Right hindlimb (tissue), 1 donor: ENCODE data around the gene HDDC3.

Experiments used
- DNase-seq: peaks from one replicate; pipeline ENCODE4 v3.0.0-alpha.2; 2018

Gene HDDC3

DNA sequence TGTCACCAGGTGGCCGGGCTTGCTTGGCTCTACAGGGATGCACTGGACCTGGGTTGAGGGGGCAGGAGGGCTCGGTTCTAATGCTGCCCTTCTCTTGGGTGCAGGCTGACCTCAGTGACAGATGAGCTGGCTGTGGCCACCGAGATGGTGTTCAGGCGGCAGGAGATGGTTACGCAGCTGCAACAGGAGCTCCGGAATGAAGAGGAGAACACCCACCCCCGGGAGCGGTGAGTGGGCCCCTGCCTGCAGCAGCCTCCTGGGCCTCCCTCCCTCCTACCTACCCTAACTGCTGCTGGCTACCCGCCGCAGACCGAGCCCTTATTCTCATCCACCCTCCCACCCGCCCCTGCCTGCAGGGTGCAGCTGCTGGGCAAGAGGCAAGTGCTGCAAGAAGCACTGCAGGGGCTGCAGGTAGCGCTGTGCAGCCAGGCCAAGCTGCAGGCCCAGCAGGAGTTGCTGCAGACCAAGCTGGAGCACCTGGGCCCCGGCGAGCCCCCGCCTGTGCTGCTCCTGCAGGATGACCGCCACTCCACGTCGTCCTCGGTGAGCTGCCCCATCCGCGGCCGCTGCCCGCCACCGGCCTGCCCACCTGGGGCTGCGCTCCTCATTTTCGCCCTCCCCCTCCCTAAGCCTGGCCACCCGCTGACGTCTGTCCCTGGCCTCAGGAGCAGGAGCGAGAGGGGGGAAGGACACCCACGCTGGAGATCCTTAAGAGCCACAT lies 42.5 kb downstream of the HDDC3 start:
- no peak for DNase-seq

DNA sequence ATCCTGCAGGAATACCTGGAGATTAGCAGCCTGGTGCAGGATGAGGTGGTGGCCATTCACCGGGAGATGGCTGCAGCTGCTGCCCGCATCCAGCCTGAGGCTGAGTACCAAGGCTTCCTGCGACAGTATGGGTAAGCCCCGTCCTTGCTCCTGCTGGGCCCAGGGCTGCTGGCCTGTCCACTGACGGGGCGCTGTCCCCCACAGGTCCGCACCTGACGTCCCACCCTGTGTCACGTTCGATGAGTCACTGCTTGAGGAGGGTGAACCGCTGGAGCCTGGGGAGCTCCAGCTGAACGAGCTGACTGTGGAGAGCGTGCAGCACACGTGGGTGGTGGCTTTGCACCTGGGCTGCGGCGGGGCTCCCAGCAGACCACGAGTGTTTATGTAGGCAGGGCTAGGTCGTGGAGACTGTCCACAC lies 43.0 kb downstream of the HDDC3 start:
- DNase-seq, result no peak

DNA sequence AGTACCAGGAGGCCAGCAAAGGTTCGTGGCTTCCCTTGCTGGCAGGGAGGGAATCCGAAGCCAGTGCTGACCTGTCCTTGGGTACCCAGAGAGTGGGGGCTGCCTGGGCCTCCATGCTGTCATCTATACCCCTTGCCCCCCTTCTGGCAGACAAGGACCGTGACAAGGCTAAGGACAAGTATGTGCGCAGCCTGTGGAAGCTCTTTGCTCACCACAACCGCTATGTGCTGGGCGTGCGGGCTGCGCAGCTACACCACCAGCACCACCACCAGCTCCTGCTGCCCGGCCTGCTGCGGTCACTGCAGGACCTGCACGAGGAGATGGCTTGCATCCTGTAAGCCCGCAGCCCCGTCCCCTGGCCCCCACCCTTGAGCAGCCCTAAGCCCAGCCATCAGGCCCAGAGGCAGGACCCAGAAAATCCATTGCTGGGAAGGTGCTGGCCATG lies 45.3 kb downstream of the HDDC3 start:
- DNase-seq, result no peak

DNA sequence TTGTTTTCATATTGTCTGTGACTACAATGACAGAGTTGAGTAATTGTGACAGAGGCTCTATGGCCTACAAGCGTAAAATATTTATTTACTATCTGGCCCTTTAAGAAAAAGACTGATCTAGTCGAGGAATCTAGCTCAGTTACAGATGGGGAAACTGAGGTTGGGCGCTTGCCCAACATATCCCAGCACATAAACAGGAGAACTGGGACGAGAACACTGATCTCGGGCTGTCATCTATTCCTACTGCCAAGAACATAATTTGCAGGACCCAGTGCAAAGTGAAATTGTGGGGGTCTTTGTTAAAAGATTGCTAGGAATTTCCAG lies 46.1 kb downstream of the HDDC3 start:
- DNase-seq, result no peak

DNA sequence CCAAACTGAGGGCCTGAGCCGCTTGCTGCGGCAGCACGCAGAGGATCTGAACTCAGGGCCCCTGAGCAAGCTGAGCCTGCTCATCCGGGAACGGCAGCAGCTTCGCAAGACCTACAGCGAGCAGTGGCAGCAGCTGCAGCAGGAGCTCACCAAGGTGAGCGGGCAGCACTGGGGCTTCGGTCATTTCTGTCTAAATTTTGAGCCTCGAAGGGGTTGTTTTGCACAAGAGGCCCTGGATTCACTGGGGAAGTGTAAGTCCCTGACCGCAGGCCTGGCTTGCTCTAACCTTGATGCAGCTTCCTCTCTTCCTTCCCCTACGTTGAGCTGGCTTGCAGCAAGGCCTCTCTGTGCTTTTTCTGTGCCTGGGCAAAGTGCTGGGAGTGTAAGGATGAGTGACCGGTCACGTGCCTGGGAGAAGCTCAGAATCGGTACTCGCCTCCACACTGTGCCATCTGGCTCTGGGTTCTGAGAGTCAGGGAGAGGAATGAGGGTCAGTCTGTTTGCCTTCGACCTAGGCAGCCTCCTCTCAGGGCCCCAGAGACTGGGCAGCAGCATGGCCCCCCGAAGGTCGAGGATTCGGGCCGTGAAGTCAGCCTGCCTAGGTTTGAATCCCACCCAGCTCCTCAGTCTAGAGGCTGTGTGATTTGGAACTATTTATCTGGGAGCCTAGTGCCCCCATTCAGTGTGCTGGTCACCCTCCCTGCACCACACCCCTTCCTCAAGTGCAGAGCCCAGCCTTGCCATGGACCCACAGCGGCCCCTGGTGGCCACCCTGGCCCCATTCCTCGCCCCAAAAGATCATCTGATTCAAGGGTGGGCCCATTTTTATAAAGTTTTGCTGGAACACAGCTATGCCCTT lies 46.7 kb downstream of the HDDC3 start:
- peak; percentile 87 for DNase-seq

DNA sequence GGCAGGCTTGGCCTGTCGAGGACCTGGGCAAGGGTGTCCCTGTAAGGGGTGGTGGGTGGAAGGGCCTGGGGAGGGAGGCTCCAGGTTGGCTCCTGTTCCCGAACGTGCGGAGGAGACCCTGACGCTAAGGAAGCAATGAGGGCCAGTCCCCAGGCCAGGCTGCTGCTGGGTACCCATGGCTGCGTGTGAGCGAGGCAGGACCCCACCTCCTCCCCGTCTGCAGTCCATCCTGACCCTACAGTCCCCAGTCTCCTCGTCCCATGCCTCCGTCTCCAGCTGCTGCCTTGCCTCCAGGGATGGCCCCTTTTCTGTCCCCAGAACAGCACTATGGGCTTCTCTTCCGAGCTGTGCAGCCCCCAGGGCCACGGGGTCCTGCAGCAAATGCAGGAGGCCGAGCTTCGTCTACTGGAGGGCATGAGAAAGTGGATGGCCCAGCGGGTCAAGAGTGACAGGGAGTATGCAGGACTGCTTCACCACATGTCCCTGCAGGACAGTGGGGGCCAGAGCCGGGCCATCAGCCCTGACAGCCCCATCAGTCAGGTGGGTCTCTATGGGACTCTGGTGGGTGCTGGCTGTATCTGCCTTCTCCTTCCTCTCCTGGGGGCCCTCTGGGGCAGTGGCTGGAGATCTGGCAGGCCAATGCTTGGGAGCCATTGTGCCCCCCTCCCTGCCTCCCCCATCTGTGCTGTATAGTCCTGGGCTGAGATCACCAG lies 47.5 kb downstream of the HDDC3 start:
- no peak for DNase-seq

DNA sequence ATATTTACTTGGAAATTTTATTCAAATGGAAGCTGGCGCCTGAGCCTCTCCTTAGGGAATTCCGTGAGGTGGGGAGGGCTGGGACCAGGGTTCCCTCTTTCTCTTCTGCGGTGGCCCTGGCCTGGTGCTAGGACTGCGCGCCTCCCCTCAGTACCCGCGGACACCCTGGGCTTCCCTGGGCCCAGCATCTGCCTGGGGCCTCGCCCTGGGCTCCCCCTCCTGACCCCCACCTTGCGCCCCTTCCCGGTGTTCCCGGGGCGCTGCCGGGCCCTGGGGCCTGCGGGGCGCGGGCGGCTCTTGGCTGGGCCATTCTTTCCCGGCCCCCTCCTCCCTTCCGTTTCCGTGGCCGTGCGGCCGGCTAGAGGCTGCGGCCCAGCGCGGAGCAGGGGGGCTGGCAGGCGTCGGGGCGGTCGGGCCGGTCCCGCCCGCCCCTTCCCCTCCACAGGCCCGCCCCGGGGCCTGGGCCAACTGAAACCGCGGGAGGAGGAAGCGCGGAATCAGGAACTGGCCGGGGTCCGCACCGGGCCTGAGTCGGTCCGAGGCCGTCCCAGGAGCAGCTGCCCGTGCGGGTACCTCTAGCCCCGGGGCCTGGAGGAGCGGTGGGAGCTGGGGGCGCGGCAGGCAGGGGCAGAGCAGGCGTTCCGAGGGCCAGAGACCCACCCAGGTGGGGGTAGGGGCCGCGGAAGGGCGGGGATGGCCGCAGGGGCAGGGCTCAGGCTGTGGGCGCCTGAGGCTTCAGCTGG lies 48.2 kb downstream of the HDDC3 start, which contains the start of gene FES:
Gene FES, plus strand, starts transcription at position 529 of the 743 bp plus-strand sequence. CDS start 542 bp downstream, outside the sequence.
- peak; percentile 87 for DNase-seq

DNA sequence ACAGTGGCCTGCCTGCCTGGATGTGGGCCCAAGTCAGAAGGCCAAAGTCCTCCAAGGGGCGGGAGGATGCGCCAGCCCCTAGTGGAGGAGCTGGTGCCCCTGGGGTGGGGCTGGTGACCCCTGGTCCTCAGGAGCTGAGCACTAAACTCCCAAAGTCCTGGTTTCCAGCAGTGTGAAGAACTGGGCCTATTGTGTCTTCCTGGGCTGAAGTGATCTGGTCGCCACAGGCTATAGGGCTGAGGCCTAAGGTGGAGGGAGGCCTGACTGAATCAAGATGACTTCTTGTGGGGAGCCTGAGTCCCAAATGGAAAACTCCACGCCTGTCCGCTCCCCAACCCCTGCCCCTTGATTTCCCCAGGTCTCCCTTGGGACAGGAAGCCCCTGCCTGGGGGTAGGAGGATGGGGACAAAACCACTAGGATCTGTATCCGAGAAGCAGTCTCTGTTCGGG lies 48.8 kb downstream of the HDDC3 start:
- DNase-seq, result no peak

DNA sequence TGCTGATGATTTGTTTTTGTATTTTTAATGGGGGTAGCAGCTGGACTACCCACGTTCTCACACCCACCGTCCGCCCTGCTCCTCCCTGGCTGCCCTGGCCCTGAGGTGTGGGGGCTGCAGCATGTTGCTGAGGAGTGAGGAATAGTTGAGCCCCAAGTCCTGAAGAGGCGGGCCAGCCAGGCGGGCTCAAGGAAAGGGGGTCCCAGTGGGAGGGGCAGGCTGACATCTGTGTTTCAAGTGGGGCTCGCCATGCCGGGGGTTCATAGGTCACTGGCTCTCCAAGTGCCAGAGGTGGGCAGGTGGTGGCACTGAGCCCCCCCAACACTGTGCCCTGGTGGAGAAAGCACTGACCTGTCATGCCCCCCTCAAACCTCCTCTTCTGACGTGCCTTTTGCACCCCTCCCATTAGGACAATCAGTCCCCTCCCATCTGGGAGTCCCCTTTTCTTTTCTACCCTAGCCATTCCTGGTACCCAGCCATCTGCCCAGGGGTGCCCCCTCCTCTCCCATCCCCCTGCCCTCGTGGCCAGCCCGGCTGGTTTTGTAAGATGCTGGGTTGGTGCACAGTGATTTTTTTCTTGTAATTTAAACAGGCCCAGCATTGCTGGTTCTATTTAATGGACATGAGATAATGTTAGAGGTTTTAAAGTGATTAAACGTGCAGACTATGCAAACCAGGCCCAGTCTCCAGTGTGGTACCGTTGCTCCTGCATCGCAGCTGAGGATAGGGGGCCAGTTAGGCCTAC lies 49.4 kb downstream of the HDDC3 start:
- DNase-seq, result no peak

DNA sequence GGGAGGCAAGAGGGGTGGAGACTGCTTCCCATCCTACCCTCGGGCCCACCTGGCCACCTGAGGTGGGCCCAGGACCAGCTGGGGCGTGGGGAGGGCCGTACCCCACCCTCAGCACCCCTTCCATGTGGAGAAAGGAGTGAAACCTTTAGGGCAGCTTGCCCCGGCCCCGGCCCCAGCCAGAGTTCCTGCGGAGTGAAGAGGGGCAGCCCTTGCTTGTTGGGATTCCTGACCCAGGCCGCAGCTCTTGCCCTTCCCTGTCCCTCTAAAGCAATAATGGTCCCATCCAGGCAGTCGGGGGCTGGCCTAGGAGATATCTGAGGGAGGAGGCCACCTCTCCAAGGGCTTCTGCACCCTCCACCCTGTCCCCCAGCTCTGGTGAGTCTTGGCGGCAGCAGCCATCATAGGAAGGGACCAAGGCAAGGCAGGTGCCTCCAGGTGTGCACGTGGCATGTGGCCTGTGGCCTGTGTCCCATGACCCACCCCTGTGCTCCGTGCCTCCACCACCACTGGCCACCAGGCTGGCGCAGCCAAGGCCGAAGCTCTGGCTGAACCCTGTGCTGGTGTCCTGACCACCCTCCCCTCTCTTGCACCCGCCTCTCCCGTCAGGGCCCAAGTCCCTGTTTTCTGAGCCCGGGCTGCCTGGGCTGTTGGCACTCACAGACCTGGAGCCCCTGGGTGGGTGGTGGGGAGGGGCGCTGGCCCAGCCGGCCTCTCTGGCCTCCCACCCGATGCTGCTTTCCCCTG lies 50.2 kb downstream of the HDDC3 start:
- DNase-seq, result no peak

DNA sequence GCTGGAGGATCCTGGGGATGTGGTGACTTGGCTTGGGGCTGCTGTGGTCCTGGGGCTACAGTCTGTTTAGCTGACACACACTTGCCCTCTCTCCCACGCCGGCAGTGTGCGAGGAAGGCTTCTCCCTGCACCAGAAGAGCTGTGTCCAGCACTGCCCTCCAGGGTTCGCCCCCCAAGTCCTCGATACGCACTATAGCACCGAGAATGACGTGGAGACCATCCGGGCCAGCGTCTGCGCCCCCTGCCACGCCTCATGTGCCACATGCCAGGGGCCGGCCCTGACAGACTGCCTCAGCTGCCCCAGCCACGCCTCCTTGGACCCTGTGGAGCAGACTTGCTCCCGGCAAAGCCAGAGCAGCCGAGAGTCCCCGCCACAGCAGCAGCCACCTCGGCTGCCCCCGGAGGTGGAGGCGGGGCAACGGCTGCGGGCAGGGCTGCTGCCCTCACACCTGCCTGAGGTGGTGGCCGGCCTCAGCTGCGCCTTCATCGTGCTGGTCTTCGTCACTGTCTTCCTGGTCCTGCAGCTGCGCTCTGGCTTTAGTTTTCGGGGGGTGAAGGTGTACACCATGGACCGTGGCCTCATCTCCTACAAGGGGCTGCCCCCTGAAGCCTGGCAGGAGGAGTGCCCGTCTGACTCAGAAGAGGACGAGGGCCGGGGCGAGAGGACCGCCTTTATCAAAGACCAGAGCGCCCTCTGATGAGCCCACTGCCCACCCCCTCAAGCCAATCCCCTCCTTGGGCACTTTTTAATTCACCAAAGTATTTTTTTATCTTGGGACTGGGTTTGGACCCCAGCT lies 51.0 kb downstream of the HDDC3 start:
- no peak for DNase-seq

DNA sequence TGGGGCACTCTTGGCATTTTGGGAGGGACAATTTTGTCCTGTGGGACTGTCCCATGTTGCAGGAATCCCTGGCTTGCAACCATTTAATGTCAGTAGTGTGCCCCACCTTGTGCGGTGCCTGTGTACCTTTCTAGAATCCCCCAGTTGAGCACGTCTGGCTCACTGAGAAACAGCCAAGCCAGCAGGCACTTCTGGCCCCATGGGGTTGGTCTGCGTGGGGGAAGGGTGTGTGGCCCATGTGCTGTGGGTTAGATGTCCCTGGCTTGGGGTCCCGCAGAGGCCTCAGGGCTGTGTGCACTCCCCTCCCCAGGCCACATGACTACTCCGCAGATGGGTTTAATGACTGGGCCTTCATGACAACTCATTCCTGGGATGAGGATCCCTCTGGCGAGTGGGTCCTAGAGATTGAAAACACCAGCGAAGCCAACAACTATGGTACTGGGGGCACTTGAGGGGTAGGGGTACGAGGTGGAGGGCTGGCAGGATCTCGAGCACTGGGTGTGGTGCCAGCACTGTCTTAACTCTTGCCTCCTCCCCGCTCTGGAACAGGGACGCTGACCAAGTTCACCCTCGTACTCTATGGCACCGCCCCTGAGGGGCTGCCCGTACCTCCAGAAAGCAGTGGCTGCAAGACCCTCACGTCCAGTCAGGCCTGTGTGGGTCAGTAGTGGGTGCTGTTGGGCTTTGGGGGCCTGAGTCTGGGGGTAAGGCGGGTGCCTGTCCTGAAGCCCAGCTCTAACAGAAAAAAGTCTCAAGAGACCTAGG lies 51.8 kb downstream of the HDDC3 start:
- DNase-seq, result no peak
